ENCODE results near the gene PLK3.
A peak's percentile ranks its signal among the peaks of the same experiment; 100 is the strongest.

Gene PLK3

DNA sequence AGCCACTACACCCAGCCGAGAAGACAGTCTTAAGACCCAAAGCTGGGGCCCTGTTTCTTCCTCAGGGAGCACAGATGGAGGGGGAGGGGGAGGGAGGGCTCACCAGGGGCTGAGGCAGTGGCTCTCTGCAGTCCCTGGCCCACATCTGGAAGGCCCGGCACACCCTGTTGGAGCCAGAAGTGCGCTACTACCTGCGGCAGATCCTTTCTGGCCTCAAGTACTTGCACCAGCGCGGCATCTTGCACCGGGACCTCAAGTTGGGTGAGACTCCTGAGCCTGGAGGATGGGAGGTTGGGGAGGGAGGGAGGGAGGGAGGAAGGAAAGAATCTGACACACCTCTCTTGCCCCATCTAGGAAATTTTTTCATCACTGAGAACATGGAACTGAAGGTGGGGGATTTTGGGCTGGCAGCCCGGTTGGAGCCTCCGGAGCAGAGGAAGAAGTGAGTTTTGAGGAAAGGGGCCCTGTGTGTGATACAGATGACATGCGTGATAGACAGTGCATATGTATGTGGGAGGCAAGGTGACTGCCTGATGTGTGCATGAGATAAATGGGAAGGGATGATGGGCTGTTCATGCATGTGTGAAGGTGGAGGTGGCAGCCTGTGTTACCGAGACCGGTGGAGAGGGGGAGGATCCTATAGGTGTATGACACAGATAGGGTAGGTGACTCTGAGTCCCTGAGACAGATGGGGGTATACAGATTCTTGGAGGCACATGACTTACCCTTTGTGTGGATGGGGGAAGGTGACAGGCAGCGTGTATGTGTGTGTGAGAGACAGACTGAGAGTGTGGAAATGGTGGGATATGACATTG lies 1.5 kb downstream of the PLK3 start:
- TF ChIP-seq, protein P1, sequence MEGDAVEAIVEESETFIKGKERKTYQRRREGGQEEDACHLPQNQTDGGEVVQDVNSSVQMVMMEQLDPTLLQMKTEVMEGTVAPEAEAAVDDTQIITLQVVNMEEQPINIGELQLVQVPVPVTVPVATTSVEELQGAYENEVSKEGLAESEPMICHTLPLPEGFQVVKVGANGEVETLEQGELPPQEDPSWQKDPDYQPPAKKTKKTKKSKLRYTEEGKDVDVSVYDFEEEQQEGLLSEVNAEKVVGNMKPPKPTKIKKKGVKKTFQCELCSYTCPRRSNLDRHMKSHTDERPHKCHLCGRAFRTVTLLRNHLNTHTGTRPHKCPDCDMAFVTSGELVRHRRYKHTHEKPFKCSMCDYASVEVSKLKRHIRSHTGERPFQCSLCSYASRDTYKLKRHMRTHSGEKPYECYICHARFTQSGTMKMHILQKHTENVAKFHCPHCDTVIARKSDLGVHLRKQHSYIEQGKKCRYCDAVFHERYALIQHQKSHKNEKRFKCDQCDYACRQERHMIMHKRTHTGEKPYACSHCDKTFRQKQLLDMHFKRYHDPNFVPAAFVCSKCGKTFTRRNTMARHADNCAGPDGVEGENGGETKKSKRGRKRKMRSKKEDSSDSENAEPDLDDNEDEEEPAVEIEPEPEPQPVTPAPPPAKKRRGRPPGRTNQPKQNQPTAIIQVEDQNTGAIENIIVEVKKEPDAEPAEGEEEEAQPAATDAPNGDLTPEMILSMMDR (IDR thresholded peaks at IDR 0.05; ENCODE audit: low read depth, low read length, missing control alignments) = no peak
- no peak for DNase-seq (ENCODE audit: low read depth)
- peak overlapping the region; percentile 93 for H3K4me3 ChIP-seq (ENCODE audit: low read depth, low read length)

DNA sequence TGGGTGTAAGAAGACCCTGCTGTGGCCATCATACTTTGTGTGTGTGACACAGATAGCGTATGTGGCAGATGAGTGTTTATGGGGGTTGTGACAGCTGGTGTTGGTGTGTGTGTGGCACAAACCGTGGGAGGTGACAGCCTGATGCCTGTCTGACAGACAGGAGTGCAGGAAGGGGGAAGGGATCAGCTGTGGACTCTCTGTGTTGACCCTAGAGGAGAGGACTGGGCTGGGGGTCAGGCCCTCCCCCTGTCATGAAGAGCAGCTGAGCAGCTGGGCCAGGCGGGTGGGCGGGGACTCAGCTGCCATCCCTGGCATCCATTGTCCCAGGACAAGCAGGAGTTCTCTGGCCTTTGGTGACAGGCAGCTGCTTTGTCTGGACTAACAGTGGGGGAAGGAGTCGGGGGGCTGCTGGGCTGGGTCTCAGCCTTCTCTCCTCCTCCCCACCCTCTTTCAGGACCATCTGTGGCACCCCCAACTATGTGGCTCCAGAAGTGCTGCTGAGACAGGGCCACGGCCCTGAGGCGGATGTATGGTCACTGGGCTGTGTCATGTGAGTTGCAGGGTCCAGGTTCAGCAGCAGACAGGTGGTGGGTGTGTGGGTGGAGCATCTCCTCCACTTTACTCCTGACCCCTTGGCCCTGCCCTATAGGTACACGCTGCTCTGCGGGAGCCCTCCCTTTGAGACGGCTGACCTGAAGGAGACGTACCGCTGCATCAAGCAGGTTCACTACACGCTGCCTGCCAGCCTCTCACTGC lies 2.3 kb downstream of the PLK3 start:
- DNase-seq (ENCODE audit: low read depth) = no peak
- peak overlapping the region; percentile 93 for H3K4me3 ChIP-seq (ENCODE audit: low read depth, low read length)
- TF ChIP-seq, protein P1 (IDR thresholded peaks at IDR 0.05; ENCODE audit: low read depth, low read length, missing control alignments) = no peak

DNA sequence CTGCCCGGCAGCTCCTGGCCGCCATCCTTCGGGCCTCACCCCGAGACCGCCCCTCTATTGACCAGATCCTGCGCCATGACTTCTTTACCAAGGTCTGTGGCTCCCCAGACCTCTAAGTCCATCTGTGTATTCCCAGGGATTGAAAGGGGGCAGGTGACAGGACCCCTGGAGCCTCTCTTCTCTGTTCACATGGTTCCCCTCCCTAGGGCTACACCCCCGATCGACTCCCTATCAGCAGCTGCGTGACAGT lies 2.8 kb downstream of the PLK3 start:
- TF ChIP-seq, protein P1 (IDR thresholded peaks at IDR 0.05; ENCODE audit: low read depth, low read length, missing control alignments) = no peak
- no peak overlapping the region for H3K4me3 ChIP-seq (ENCODE audit: low read depth, low read length)
- no peak for DNase-seq (ENCODE audit: low read depth)

DNA sequence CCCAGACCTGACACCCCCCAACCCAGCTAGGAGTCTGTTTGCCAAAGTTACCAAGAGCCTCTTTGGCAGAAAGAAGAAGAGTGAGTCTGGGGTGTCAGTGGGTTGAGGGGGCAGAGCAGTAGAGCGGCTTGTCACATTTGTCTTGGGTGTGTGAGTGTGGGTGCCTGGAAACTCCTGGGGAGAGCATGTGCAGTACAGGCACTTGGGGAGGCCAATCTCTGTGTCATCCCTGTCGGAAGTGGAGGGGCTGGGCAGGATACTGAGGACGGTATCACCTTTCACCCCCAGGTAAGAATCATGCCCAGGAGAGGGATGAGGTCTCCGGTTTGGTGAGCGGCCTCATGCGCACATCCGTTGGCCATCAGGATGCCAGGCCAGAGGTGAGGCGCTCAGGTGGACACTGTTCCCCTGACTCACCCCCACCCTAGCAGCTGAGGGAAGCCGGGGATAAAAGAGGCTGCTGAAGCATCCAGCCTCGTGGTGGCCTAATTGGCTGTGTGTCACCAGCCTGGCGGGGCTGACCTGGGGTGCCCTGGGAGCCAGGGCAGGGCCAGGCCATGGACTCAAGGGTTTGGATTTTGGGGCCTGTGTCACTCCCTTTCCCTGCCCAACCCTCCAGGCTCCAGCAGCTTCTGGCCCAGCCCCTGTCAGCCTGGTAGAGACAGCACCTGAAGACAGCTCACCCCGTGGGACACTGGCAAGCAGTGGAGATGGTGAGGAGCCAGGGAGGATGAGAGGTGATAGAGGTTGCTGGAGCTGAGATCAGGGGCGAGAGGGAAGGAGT lies 3.3 kb downstream of the PLK3 start:
- no peak overlapping the region for H3K4me3 ChIP-seq (ENCODE audit: low read depth, low read length)
- TF ChIP-seq, protein P1 (IDR thresholded peaks at IDR 0.05; ENCODE audit: low read depth, low read length, missing control alignments) = no peak
- DNase-seq (ENCODE audit: low read depth) = no peak

DNA sequence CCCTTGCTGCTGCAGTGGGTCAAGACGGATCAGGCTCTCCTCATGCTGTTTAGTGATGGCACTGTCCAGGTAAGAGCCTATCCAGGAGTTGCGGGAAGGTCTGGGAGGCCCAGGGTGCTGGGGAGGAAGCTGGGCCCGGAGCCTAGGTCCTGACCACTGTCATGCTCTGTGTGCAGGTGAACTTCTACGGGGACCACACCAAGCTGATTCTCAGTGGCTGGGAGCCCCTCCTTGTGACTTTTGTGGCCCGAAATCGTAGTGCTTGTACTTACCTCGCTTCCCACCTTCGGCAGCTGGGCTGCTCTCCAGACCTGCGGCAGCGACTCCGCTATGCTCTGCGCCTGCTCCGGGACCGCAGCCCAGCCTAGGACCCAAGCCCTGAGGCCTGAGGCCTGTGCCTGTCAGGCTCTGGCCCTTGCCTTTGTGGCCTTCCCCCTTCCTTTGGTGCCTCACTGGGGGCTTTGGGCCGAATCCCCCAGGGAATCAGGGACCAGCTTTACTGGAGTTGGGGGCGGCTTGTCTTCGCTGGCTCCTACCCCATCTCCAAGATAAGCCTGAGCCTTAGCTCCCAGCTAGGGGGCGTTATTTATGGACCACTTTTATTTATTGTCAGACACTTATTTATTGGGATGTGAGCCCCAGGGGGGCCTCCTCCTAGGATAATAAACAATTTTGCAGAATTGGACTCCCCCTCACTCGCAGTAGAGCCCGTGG lies 5.3 kb downstream of the PLK3 start:
- DNase-seq (ENCODE audit: low read depth) = no peak
- H3K4me3 ChIP-seq (ENCODE audit: low read depth, low read length) = no peak overlapping the region
- TF ChIP-seq, protein P1 (IDR thresholded peaks at IDR 0.05; ENCODE audit: low read depth, low read length, missing control alignments) = no peak

DNA sequence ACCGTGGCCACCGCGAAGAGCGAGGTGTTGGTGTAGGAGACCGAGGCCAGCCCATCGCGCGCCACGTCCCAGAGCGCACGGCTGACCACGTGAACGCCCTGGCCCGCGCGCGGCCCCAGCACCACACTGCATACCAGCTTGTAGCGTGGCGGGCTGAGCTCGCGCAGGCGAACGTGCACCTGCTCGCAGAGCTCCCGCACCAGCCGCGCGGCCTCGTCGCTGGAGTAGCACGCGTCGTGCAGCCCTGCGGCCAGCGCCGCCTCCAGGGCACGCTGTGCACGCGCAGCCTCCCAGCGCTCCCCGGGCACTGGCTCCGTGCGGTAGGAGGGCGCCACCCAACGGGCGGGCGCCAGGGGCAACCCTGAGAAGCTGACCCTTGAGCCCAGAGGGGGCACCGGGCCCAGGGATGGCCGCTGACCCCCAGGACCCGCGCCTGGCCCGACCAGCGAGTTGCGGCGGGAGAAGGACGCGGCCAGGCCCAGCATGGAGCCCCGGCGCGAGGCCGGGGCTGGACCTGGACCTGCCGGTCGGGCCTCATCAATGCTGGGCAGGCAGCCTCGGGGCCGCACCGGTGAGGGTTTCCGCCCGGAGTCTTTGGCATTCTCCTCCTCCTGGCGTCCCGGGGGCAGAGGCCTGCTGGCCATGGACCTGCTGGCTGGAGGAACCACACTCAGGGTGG lies 6.0 kb downstream of the PLK3 start:
- no peak for DNase-seq (ENCODE audit: low read depth)
- TF ChIP-seq, protein P1 (IDR thresholded peaks at IDR 0.05; ENCODE audit: low read depth, low read length, missing control alignments) = no peak
- no peak overlapping the region for H3K4me3 ChIP-seq (ENCODE audit: low read depth, low read length)
